T-cell (primary cell): Measurements from ENCODE around the gene DCAF6. TPM values are rescaled to one million over a fixed set of nuclear protein-coding genes. Genes with fewer than 3 reads are reported as not detected.

Experiments used
- ATAC-seq, 4 experiments: fragments of 200-7000 bp in 3 of 4; fragments of 150-1000 bp in 1 of 4; cut with Tn5 transposase; replicated peaks in 1 of 4; 1 replicate in 3 of 4; 2 replicates in 1 of 4; pipeline ENCODE4 v1.10.0; 2021; ENCODE audit warnings: moderate library complexity in 3 of 4, mild to moderate bottlenecking in 2 of 4, moderate number of reproducible peaks in 1 of 4
- CTCF ChIA-PET, 2 donors: fragments of 300-600 bp; sonication (Branson Sonifier 250); formaldehyde crosslinking; loops; one replicate each; lab custom pipeline; 2022; ENCODE audit warnings: antibody characterized with exemption in 2 of 2; lab: Charles Lee
- POLR2A ChIA-PET, 2 donors: fragments of 300-600 bp; sonication (Branson Sonifier 250); formaldehyde crosslinking; loops; one replicate each; lab custom pipeline; 2022; ENCODE audit warnings: antibody characterized with exemption in 2 of 2; lab: Charles Lee
- DNase-seq, 35 experiments: peaks; one replicate each; pipeline versions ENCODE4 v3.0.0 to v3.0.0-alpha.2; 2013 to 2023
- H3K27ac ChIP-seq: one replicate; pipeline ENCODE4 v1.5.1; 2013; ENCODE audit warnings: low read length
- H3K27me3 ChIP-seq, 2 experiments: replicated peaks in 1 of 2; 1 replicate in 1 of 2; 2 replicates in 1 of 2; pipeline versions ENCODE4 v1.6.1 to v1.7.0; 2013; ENCODE audit warnings: low read length in 1 of 2, mixed read lengths in 1 of 2; ENCODE audit not compliant: control insufficient read depth in 2 of 2, insufficient read depth in 2 of 2; ENCODE audit errors: extremely low read depth in 1 of 2
- H3K36me3 ChIP-seq, 2 donors: 1 replicate in 1 of 2; 2 replicates in 1 of 2; pipeline versions ENCODE4 v1.6.1 to v1.7.0; 2013; ENCODE audit warnings: low read length in 1 of 2; ENCODE audit not compliant: control insufficient read depth in 2 of 2, insufficient read depth in 1 of 2; ENCODE audit errors: extremely low read depth in 1 of 2
- H3K4me1 ChIP-seq, 2 experiments: 1 replicate in 1 of 2; 2 replicates in 1 of 2; pipeline versions ENCODE4 v1.6.1 to v1.7.0; 2013; ENCODE audit warnings: low read length in 2 of 2, mixed read lengths in 1 of 2; ENCODE audit not compliant: insufficient read depth in 2 of 2, control insufficient read depth in 1 of 2; ENCODE audit errors: extremely low read depth in 1 of 2
- H3K4me3 ChIP-seq, 2 donors: 1 replicate in 1 of 2; 2 replicates in 1 of 2; pipeline versions ENCODE4 v1.5.1 to v1.7.0; 2013; ENCODE audit warnings: mild to moderate bottlenecking in 2 of 2, low read length in 1 of 2, moderate library complexity in 1 of 2; ENCODE audit not compliant: control insufficient read depth in 1 of 2; ENCODE audit errors: extremely low read depth in 1 of 2
- H3K9me3 ChIP-seq: 2 replicates; pipeline ENCODE4 v1.7.0; 2013
- H3K27ac Mint-ChIP-seq, 2 donors: one replicate each; pipeline ENCODE4 v1.8.0; 2020 to 2021; ENCODE audit warnings: mild to moderate bottlenecking in 2 of 2, mixed read lengths in 2 of 2
- H3K27me3 Mint-ChIP-seq, 2 donors: one replicate each; pipeline ENCODE4 v1.8.0; 2021 to 2022; ENCODE audit warnings: mixed read lengths in 2 of 2
- H3K36me3 Mint-ChIP-seq: one replicate; pipeline ENCODE4 v1.8.0; 2021; ENCODE audit warnings: mixed read lengths
- H3K4me1 Mint-ChIP-seq, 3 donors: one replicate each; pipeline ENCODE4 v1.8.0; 2020 to 2022; ENCODE audit warnings: mixed read lengths in 3 of 3, mild to moderate bottlenecking in 1 of 3
- H3K4me3 Mint-ChIP-seq, 3 donors: one replicate each; pipeline ENCODE4 v1.8.0; 2020 to 2022; ENCODE audit warnings: mild to moderate bottlenecking in 3 of 3, mixed read lengths in 3 of 3, moderate library complexity in 3 of 3
- H3K9me3 Mint-ChIP-seq, 3 donors: one replicate each; pipeline ENCODE4 v1.8.0; 2020 to 2022; ENCODE audit warnings: mixed read lengths in 3 of 3
- WGBS: methylation state at CpG from one replicate; pipeline ENCODE4 v1.1.5; 2013; ENCODE audit warnings: missing lambda C conversion rate; ENCODE audit not compliant: insufficient coverage; 5-methylcytosine and 5-hydroxymethylcytosine counted together
- total RNA-seq, 35 experiments: library from RNA in 6 of 35; stranded (reverse) in 6 of 35; fragments of 120-200 nt in 1 of 35; gene quantifications; one replicate each; pipeline versions ENCODE4 v1.2.1 to v1.2.4 and lab custom pipeline; 2013 to 2026

The DCAF6 gene
- total RNA-seq, 5 donors from 2014 or later (not counting 1 experiment from before 2014, with no cell fraction given) = 21.6 to 27.4 (median 26.9) TPM

GRCh38 chr1:168097921-168098528, 161.5 kb downstream of the DCAF6 start:
- H3K9me3 ChIP-seq = no peaks in the 10 kb centered on the region
- Mint-ChIP-seq H3K9me3 (no peaks in the 10 kb centered on the region), H3K4me1 (no peaks in the 10 kb centered on the region), H3K4me3 (no peak overlapping the region), H3K36me3 (no peaks in the 10 kb centered on the region), H3K27ac (no peak overlapping the region), H3K27me3 (no peaks in the 10 kb centered on the region)
- no peaks in the 10 kb centered on the region for H3K27me3 ChIP-seq
- ATAC-seq (no peak), DNase-seq (no peak)
- H3K4me3 ChIP-seq = no peak overlapping the region
- POLR2A ChIA-PET = no interaction called here
- H3K27ac ChIP-seq = no peak overlapping the region
- 89% methylated on average over 7 of the region's 12 CpGs for WGBS
- no peaks in the 10 kb centered on the region for H3K4me1 ChIP-seq
- CTCF ChIA-PET = no interaction called here
- H3K36me3 ChIP-seq = no peaks in the 10 kb centered on the region

DNA sequence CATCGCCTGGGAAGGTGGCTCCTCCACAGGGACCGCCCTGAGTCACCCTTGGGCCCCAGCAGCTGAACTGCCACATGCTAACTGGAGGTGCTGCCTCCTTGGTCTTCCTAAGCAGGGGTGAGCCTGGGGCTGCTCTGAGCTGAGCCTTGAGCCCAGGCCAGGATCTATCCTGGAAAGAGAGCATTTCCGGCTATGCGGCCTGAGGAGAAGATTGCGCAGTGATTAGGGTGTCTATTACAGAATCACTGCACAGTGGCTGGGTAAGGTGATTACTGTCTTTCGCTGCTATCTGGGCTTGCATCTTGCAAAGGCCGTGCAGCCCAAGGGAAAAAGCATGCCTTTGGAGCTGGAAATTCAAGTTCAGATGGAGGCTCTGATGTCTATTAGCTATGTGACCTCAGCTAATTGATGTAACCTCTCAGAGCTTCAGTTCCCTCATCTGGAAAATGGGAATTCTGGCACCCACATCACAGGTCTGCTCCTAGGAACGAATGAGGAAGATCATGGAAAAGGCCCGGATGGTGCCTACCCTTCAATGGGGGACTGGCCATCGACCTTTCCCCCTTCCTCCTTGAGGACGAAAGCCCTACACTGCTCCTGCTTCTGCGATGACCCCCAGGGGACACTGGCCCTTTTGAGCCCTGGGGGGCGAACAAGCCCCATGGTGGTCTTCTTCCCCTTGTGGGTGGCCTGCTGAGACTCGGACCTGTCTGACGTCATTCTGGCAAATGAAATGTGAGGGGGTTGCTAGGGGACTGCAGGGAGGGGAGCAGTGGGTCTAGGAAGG, 162.2 kb downstream of the DCAF6 start:
- H3K4me1 Mint-ChIP-seq = no peaks in the 10 kb centered on the region
- H3K27ac Mint-ChIP-seq = no peak overlapping the region
- ChIA-PET CTCF (no interaction called here), POLR2A (no interaction called here)
- Histone ChIP-seq H3K36me3 (no peaks in the 10 kb centered on the region), H3K4me3 (no peak overlapping the region), H3K27ac (no peak overlapping the region), H3K9me3 (no peaks in the 10 kb centered on the region), H3K27me3 (no peaks in the 10 kb centered on the region), H3K4me1 (no peaks in the 10 kb centered on the region)
- no peak overlapping the region for H3K4me3 Mint-ChIP-seq
- H3K36me3 Mint-ChIP-seq = no peaks in the 10 kb centered on the region
- peaks cover 2 to 4% of the 10 kb centered on the region in 2 donors for H3K27me3 Mint-ChIP-seq
- 87% methylated on average over 7 of the region's 15 CpGs for WGBS
- ATAC-seq = no peak
- no peaks in the 10 kb centered on the region for H3K9me3 Mint-ChIP-seq
- no peak for DNase-seq

- Histone ChIP-seq H3K4me3 (no peak overlapping the region), H3K36me3 (no peaks in the 10 kb centered on the region), H3K9me3 (no peaks in the 10 kb centered on the region), H3K4me1 (no peaks in the 10 kb centered on the region), H3K27me3 (peaks cover 0 to 6% of the 10 kb centered on the region in 2 experiments), H3K27ac (no peak overlapping the region)
- 98% methylated on average over 6 of the region's 7 CpGs for WGBS
- H3K27me3 Mint-ChIP-seq = peaks cover 4 to 5% of the 10 kb centered on the region in 2 donors
- ATAC-seq = no peak
- DNase-seq = no peak
- H3K36me3 Mint-ChIP-seq = no peaks in the 10 kb centered on the region
- no peaks in the 10 kb centered on the region for H3K9me3 Mint-ChIP-seq
- CTCF ChIA-PET = no interaction called here
- no peak overlapping the region for H3K27ac Mint-ChIP-seq
- H3K4me3 Mint-ChIP-seq = no peak overlapping the region
- POLR2A ChIA-PET = no interaction called here
- no peaks in the 10 kb centered on the region for H3K4me1 Mint-ChIP-seq
These were observed 162.9 kb downstream of the DCAF6 start for GRCh38 chr1:168099337-168099801.

- H3K9me3 Mint-ChIP-seq = no peaks in the 10 kb centered on the region
- WGBS = 80% methylated on average over 5 of the region's 7 CpGs
- peaks cover 5 to 6% of the 10 kb centered on the region in 2 donors for H3K27me3 Mint-ChIP-seq
- H3K27ac Mint-ChIP-seq = no peak overlapping the region
- H3K36me3 ChIP-seq = no peaks in the 10 kb centered on the region
- H3K4me1 ChIP-seq = no peaks in the 10 kb centered on the region
- DNase-seq (no peak), ATAC-seq (no peak)
- ChIA-PET POLR2A (no interaction called here), CTCF (no interaction called here)
- H3K4me3 Mint-ChIP-seq = no peak overlapping the region
- no peaks in the 10 kb centered on the region for H3K9me3 ChIP-seq
- no peaks in the 10 kb centered on the region for H3K4me1 Mint-ChIP-seq
- H3K27me3 ChIP-seq = peaks cover 0 to 9% of the 10 kb centered on the region in 2 experiments
- no peak overlapping the region for H3K4me3 ChIP-seq
- no peaks in the 10 kb centered on the region for H3K36me3 Mint-ChIP-seq
- no peak overlapping the region for H3K27ac ChIP-seq
These were observed 164.0 kb downstream of the DCAF6 start for GRCh38 chr1:168100315-168101002.

- no peak overlapping the region for H3K4me3 ChIP-seq
- WGBS = 83% methylated on average over 5 of the region's 8 CpGs
- ATAC-seq = no peak
- no peaks in the 10 kb centered on the region for H3K36me3 ChIP-seq
- peaks cover 9% of the 10 kb centered on the region in 2 donors for H3K27me3 Mint-ChIP-seq
- CTCF ChIA-PET = interaction anchor here in 1 of 2 donors (0.8 kb wide), 1 partner anchor 19 kb away, joined by 3 read pairs; no protein-coding TSS in a partner anchor
- no peaks in the 10 kb centered on the region for H3K36me3 Mint-ChIP-seq
- POLR2A ChIA-PET = no interaction called here
- peaks cover 0 to 12% of the 10 kb centered on the region in 2 experiments for H3K27me3 ChIP-seq
- no peaks in the 10 kb centered on the region for H3K4me1 ChIP-seq
- H3K27ac Mint-ChIP-seq = no peak overlapping the region
- no peak overlapping the region for H3K4me3 Mint-ChIP-seq
- no peak for DNase-seq
- no peaks in the 10 kb centered on the region for H3K9me3 Mint-ChIP-seq
- no peaks in the 10 kb centered on the region for H3K9me3 ChIP-seq
- no peaks in the 10 kb centered on the region for H3K4me1 Mint-ChIP-seq
- no peak overlapping the region for H3K27ac ChIP-seq
These were observed 164.9 kb downstream of the DCAF6 start for GRCh38 chr1:168101336-168101735.

DNA sequence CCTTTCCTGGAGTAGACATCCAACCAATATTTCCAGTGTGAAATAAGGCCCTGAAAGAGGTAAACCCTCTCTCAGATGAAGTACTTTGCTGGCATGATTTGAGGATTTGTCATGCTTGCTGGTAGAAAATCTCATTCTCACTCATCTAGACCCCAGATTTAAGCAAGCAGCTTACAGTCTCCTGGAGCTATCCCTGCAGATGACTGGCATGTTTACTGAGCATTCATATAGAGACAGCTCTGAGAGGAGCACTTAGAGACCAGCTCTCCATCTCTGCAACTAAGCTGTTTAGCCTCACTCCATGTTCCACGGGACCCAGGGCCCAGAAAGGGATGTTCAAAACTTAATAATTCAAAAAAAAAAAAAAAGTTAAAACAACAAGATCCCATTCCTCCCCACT, 166.0 kb downstream of the DCAF6 start:
- Mint-ChIP-seq H3K27me3 (peaks cover 9% of the 10 kb centered on the region in 2 donors), H3K4me3 (no peak overlapping the region), H3K36me3 (no peaks in the 10 kb centered on the region), H3K4me1 (no peaks in the 10 kb centered on the region), H3K9me3 (no peaks in the 10 kb centered on the region), H3K27ac (no peak overlapping the region)
- Histone ChIP-seq H3K27ac (no peak overlapping the region), H3K36me3 (no peaks in the 10 kb centered on the region), H3K27me3 (peaks cover 0 to 12% of the 10 kb centered on the region in 2 experiments), H3K4me3 (no peak overlapping the region), H3K9me3 (no peaks in the 10 kb centered on the region), H3K4me1 (no peaks in the 10 kb centered on the region)
- WGBS = no CpG with 5 or more reads among the region's 1 CpG
- DNase-seq = no peak
- ChIA-PET CTCF (interaction anchor here in 1 of 2 donors (0.7 kb wide), 1 partner anchor 21 kb away, joined by 3 read pairs; no protein-coding TSS in a partner anchor), POLR2A (interaction anchor here in 1 of 2 donors (0.6 kb wide), 1 partner anchor 170 kb away, joined by 3 read pairs; no protein-coding TSS in a partner anchor)
- no peak for ATAC-seq
